MM.1S (cell line): Measurements from ENCODE around the gene OGFRL1.

ENCODE experiments used
- DNase-seq: peaks from one replicate; pipeline ENCODE4 v3.0.0-alpha.2; 2015
- H2AFZ ChIP-seq: fragments of 300-600 bp; sonication (generic); 2 replicates; pipeline ENCODE4 v1.6.0; 2016; ENCODE audit warnings: antibody characterized with exemption, low read length
- H3F3A ChIP-seq: fragments of 300-600 bp; sonication (generic); 2 replicates; pipeline ENCODE4 v1.6.1; 2016; ENCODE audit warnings: mild to moderate bottlenecking, antibody characterized with exemption, low read length, moderate library complexity, mixed read lengths; ENCODE audit not compliant: insufficient read depth
- H3K27ac ChIP-seq: fragments of 300-600 bp; sonication (generic); 2 replicates; pipeline ENCODE4 v1.5.1; 2016; ENCODE audit warnings: mild to moderate bottlenecking, low read length
- H3K27me3 ChIP-seq: fragments of 300-600 bp; sonication (generic); replicated peaks from 2 replicates; pipeline ENCODE4 v1.6.0; 2016; ENCODE audit warnings: low read length; ENCODE audit not compliant: insufficient read depth
- H3K36me3 ChIP-seq: fragments of 300-600 bp; sonication (generic); replicated peaks from 2 replicates; pipeline ENCODE4 v1.6.1; 2016; ENCODE audit warnings: mild to moderate bottlenecking, low read length, mixed read lengths; ENCODE audit not compliant: insufficient read depth
- H3K4me1 ChIP-seq: fragments of 300-600 bp; sonication (generic); 2 replicates; pipeline ENCODE4 v1.6.1; 2016; ENCODE audit warnings: low read length, mixed read lengths
- H3K4me2 ChIP-seq: fragments of 300-600 bp; sonication (generic); 2 replicates; pipeline ENCODE4 v1.6.0; 2016; ENCODE audit warnings: low read depth, low read length
- H3K4me3 ChIP-seq: fragments of 300-600 bp; sonication (generic); 2 replicates; pipeline ENCODE4 v1.5.1; 2016; ENCODE audit warnings: low read length, mixed read lengths
- H3K79me2 ChIP-seq: fragments of 300-600 bp; sonication (generic); 2 replicates; pipeline ENCODE4 v1.6.1; 2016; ENCODE audit warnings: mixed run types, low read length, mixed read lengths
- H3K9ac ChIP-seq: fragments of 300-600 bp; sonication (generic); 2 replicates; pipeline ENCODE4 v1.6.1; 2016; ENCODE audit warnings: low read length, mixed read lengths
- H3K9me2 ChIP-seq: fragments of 300-600 bp; sonication (generic); replicated peaks from 2 replicates; pipeline ENCODE4 v1.6.1; 2016; ENCODE audit warnings: mild to moderate bottlenecking, low read length, mixed read lengths; ENCODE audit not compliant: insufficient read depth
- H3K9me3 ChIP-seq: fragments of 300-600 bp; sonication (generic); replicated peaks from 2 replicates; pipeline ENCODE4 v1.6.1; 2016; ENCODE audit warnings: mild to moderate bottlenecking, low read length, mixed read lengths; ENCODE audit not compliant: insufficient read depth
- H4K20me1 ChIP-seq: fragments of 300-600 bp; sonication (generic); 2 replicates; pipeline ENCODE4 v1.6.1; 2016; ENCODE audit warnings: mild to moderate bottlenecking, low read length, moderate library complexity, mixed read lengths; ENCODE audit not compliant: insufficient read depth
- EZH2 ChIP-seq: fragments of 300-600 bp; sonication (generic); optimal IDR thresholded peaks from 2 replicates; pipeline ENCODE3; 2017; ENCODE audit warnings: low read depth, mild to moderate bottlenecking, antibody characterized with exemption, low read length, mixed read lengths
- EZH2phosphoT487 ChIP-seq: fragments of 300-600 bp; sonication (generic); IDR thresholded peaks from 2 replicates; pipeline ENCODE4 v1.6.1; 2018; ENCODE audit warnings: antibody characterized with exemption, low read length
- TF ChIP-seq, protein P1 (sequence below): fragments of 300-600 bp; sonication (generic); IDR thresholded peaks from 2 replicates; pipeline ENCODE4 v1.5.1; 2016; ENCODE audit warnings: antibody characterized with exemption, low read length, mixed read lengths

OGFRL1 gene

DNA sequence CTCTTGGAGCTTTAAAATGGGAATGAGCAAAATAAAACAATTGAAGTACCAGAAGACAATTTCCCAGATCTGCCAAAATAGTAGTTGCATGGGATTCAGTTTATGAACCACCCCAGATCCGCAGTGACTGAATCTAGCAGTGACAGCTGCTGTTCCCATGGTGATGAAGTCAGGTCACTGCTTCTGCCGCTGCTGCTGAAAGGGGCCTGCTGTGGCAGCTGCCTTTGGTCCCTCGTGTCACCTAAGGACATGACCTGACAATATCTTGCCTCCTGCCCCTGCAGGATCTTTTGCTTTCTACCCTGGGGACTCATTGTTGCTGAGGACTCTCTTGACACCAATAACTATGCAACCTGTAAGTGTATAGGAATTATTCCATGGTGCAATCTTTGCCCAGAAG lies 34.3 kb upstream of the OGFRL1 start:
- TF ChIP-seq EZH2phosphoT487 (no peak), EZH2 (no peak)
- TF ChIP-seq, protein P1, sequence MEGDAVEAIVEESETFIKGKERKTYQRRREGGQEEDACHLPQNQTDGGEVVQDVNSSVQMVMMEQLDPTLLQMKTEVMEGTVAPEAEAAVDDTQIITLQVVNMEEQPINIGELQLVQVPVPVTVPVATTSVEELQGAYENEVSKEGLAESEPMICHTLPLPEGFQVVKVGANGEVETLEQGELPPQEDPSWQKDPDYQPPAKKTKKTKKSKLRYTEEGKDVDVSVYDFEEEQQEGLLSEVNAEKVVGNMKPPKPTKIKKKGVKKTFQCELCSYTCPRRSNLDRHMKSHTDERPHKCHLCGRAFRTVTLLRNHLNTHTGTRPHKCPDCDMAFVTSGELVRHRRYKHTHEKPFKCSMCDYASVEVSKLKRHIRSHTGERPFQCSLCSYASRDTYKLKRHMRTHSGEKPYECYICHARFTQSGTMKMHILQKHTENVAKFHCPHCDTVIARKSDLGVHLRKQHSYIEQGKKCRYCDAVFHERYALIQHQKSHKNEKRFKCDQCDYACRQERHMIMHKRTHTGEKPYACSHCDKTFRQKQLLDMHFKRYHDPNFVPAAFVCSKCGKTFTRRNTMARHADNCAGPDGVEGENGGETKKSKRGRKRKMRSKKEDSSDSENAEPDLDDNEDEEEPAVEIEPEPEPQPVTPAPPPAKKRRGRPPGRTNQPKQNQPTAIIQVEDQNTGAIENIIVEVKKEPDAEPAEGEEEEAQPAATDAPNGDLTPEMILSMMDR = no peak
- Histone ChIP-seq H3K36me3 (no peaks in the 10 kb centered on the region), H4K20me1 (no peaks in the 10 kb centered on the region), H3K9me2 (no peaks in the 10 kb centered on the region), H3K79me2 (no peaks in the 10 kb centered on the region), H3K9ac (no peak overlapping the region), H3F3A (no peaks in the 10 kb centered on the region), H3K9me3 (no peaks in the 10 kb centered on the region), H3K4me2 (no peak overlapping the region), H3K27me3 (no peaks in the 10 kb centered on the region), H3K27ac (no peak overlapping the region), H2AFZ (no peak overlapping the region), H3K4me1 (no peaks in the 10 kb centered on the region), H3K4me3 (no peak overlapping the region)
- DNase-seq = no peak

DNA sequence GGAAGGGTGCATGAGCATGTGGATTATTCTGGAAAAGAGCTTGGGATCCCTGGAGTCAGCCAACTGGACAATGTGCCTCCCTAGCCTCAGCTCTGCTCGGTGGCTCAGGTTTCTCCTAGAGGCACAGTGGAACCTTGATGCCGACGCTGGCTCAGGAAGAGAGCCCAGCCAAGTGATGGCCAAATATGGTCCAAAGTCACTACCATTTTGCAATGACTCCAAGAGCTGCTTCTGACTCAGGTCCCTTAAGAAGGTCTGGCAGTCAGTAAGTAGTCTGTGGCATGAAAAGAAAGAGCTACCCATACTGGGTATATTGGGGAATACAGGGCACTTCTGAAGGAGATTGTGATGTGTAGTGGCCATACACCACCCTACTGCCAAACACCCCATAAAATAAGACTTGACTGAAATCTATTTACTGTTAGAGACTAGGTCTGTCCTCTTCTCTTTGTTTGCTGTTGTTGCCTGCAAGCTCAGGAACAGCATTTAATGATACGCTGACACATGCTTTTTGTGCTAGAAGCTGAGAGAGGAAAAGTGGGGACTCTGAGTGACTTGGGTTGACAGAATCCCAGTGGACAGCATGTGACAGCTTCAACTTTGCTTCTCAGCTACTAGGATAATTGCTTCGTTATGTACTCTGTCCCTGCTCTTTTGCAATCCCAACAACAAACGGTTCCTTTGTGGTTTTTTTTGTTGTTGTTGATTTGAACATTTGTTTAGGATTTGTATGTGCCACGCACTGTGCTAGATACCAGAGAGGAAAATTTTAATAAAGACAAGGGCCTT lies 30.3 kb upstream of the OGFRL1 start:
- no peak for DNase-seq
- Histone ChIP-seq H3F3A (no peaks in the 10 kb centered on the region), H4K20me1 (no peaks in the 10 kb centered on the region), H3K4me3 (no peak overlapping the region), H2AFZ (no peak overlapping the region), H3K4me2 (no peak overlapping the region), H3K9me2 (no peaks in the 10 kb centered on the region), H3K27me3 (no peaks in the 10 kb centered on the region), H3K9ac (no peak overlapping the region), H3K4me1 (no peaks in the 10 kb centered on the region), H3K9me3 (no peaks in the 10 kb centered on the region), H3K27ac (no peak overlapping the region), H3K36me3 (no peaks in the 10 kb centered on the region), H3K79me2 (no peaks in the 10 kb centered on the region)
- TF ChIP-seq, protein P1 = no peak
- TF ChIP-seq EZH2 (no peak), EZH2phosphoT487 (no peak)

DNA sequence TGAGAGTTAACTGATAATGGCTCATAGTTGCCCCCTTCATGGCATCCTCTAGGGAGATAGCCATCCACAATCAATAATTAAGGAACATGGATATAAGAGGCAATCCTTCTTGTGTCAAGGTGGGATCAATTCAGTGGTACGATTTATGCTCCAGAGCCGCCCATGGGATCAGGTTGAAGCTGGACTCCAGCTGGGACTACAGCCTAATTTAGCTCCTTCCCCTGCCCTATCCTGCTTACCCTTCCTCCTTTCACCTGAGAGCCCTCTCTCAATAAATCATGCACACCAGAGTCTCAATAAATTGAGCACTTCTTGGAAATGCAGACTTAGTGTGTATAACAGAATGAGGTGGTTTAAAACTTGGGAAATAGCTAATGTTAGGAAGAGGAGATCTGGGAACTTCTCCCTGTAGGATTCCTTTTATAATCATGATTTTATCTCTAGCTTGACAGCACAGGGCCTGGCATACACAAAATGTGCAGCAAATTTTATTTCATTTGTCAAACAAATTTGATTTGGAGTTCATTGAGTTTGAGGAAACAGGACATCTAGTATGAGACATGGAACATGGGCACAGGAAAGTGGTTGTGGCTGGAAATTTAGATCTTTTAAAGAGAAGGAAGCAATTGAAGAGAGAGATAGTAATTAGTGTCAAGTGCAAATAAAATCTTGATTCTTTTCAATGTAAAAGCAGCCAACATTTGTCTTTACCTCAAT lies 28.6 kb upstream of the OGFRL1 start:
- H3K9ac ChIP-seq = no peak overlapping the region
- no peak overlapping the region for H2AFZ ChIP-seq
- H3K27ac ChIP-seq = no peak overlapping the region
- H3K4me3 ChIP-seq = no peak overlapping the region
- no peaks in the 10 kb centered on the region for H3K36me3 ChIP-seq
- TF ChIP-seq, protein P1 = no peak
- TF ChIP-seq EZH2 = no peak
- TF ChIP-seq EZH2phosphoT487 = no peak
- no peaks in the 10 kb centered on the region for H3K79me2 ChIP-seq
- no peaks in the 10 kb centered on the region for H3K9me3 ChIP-seq
- H3K9me2 ChIP-seq = no peaks in the 10 kb centered on the region
- H4K20me1 ChIP-seq = no peaks in the 10 kb centered on the region
- DNase-seq = no peak
- H3K4me1 ChIP-seq = no peaks in the 10 kb centered on the region
- H3F3A ChIP-seq = no peaks in the 10 kb centered on the region
- H3K4me2 ChIP-seq = no peak overlapping the region
- no peaks in the 10 kb centered on the region for H3K27me3 ChIP-seq
